ENCODE results near the gene CNOT4.
"Not testable (repeated sequence)": the region's sequence is repeated elsewhere in the genome, so short reads cannot be mapped to it uniquely, and the experiment has no call there.

Gene CNOT4

GRCh38 chr7:135364206-135364605 is 145.7 kb downstream of the CNOT4 start:
- DNase-seq (ENCODE audit: low spot score) = no peak

GRCh38 chr7:135362871-135363270 is 147.0 kb downstream of the CNOT4 start:
- DNase-seq (ENCODE audit: low spot score) = no peak

DNA sequence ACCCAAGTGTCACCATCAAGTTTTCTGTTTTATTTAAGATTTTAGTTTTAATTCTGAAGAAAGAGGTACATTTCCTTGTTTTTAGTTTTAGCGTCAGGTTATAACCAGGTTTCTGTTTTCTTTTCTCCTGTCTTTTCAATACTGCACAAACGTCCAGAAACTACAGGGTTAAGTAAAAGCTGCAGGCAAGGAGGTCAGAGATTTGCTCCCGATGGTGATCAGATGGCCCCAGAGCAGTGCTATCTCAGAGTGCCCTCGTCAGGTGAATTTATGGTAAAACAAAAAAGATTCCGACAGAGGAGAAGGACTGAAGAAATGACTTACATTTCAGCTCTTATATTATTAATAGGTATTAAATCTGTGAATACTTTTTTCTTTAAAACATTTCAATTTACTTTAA is 148.1 kb downstream of the CNOT4 start:
- no peak for DNase-seq (ENCODE audit: low spot score)

DNA sequence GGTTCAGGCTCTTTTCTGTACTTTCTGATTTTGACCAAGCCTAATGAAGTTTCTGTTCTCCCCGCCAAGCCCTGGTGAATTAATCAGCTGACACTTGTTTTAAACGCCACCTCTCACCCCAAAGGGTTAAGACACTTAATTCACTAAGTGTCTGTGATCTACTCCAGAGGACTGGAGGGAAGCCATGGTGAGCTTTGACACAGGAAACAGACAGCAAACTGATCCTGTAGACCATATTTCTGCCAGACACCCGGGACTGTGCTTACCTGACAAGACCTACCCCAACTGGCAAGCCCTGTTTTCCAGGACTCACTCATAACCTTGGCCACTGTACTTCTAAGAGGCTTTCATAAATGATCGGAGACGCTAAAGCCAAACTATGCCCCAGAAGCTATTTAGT is 150.3 kb downstream of the CNOT4 start:
- DNase-seq (ENCODE audit: low spot score) = no peak

DNA sequence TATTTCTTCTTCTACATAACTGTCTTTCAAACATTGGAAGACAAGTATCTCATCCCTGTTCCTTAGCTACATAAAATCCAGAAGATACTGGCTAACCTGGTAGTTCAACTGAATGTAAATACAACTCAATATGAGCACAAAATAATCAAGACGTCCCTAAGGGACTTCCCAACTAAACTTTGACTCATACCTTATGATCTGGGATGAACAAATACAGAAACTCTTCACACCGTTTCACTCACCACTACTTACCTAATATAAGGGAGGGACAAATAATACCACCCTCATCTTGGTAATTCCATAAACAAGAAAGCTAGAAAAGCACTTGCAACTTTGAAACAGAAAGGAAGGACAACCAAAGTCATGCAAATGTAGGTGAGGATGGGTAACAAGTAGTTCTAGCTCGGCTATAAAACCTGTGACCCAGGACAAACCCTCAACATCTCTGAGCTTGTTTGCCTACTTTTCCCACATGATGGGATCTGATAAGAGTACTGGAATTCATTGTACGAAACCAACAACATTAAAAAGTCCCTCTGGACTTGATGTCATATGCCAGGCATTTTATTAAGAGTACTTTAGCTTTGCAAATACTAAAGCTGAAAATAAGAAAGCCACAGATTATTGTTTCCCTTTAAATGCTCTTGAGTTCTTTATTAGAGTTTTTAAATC is 154.4 kb downstream of the CNOT4 start:
- DNase-seq (ENCODE audit: low spot score) = no peak

DNA sequence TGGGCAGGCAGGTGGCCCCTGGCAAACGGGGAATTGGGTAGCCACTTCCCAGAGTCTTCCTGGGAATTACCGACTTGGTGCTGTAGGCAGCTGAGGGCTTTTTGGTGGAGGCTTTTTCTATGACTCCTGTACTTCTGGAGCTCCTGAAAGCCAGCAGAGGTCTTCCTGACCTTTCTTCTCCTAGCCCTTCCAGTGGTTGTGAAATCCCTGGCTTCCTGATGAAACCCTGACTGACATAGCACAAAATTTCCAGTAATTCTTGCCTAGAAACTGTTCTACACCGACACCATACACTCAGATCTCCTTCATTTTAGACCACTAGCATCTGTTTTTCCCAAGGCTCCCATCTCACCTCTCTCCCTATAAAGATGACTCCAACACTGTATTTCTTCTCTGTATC is 156.1 kb downstream of the CNOT4 start:
- DNase-seq (ENCODE audit: low spot score) = no peak

GRCh38 chr7:135352285-135352684 is 157.6 kb downstream of the CNOT4 start:
- no peak for DNase-seq (ENCODE audit: low spot score)

DNA sequence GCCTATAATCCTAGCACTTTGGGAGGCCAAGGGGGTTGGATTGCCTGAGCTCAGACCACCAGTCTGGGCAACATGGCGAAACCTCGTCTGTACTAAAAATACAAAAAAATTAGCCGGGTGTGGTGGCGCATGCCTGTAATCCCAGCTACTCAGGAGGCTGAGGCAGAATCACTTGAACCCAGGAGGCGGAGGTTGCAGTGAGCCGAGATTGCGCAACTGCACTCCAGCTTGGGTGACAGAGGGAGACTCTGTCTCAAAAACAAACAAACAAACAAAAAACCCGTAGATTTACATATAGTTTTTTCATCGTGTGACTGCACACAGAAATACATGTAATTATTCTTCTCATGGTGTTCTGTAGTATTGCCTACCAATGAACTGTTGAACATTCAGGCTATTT is 158.8 kb downstream of the CNOT4 start:
- not testable (repeated sequence) for DNase-seq (ENCODE audit: low spot score)

DNA sequence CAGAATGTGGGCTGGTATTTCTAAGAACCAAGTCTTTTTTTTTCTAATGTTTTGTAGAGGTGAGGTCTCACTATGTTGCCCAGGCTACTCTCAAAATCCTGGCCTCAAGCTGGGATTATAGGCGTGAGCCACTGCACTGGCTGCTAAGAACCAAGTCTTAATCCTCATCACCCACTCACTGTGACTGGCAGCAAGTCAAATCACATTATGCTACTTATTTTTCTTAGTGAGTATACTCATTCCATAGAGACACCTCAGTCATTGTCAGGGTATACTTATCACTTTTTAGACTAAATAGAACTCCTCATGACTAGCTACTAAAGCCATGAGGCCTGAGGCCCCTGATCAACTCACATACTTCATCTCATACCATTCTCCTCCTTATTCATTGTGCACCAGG is 160.2 kb downstream of the CNOT4 start:
- DNase-seq (ENCODE audit: low spot score) = no peak

- no peak for DNase-seq (ENCODE audit: low spot score)
Measured at GRCh38 chr7:135348493-135348892, 161.4 kb downstream of the CNOT4 start.

- DNase-seq (ENCODE audit: low spot score) = no peak
Measured at GRCh38 chr7:135343361-135343760, 166.5 kb downstream of the CNOT4 start.

- DNase-seq (ENCODE audit: low spot score) = no peak
Measured at GRCh38 chr7:135342887-135343286, 167.0 kb downstream of the CNOT4 start.

DNA sequence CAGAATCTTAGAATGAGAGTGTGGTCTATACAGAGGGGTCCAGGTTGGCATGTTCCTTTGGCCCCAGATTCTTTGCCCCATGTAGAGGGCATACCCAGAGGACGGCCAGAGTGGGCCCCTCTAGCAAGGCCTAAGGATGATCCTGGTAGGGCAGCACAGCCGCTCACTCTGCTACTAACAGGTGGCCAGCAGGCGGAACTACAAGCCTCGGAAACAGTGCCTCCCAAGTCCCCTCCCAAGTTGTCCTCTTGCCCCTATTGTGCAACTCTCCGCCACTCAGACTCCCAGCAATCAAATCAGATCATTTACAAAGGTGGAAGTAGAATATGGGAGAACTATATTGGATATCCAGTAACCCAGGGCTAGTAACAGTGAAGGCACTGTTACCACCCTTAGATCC is 168.9 kb downstream of the CNOT4 start:
- DNase-seq (ENCODE audit: low spot score) = no peak

DNA sequence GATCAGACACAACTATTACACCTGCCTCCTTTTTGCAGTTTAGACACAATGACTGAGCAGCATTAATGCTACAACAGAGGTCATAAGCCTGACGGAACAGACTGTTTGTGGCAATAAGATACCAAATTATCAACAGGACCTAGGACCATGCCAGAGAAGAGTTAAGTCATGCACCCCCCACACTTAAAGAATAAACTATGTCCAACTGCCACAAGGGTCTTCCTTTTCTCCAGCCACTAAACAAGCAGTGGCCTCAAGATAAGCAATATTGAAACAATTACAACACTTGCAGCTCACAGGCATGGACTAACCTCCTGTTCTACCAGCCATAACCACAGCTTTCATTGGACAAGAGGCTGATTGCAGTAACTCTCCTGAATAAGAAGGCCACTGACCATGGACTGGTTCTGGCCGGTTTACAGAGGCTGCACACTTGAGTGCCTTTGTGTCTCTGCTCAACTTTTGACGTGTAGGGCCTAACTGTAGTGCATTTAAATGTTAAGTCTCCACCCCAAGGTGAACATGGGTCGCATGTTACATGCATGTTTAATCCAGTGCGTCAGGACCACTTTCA is 171.8 kb downstream of the CNOT4 start:
- DNase-seq (ENCODE audit: low spot score) = no peak

- no peak for DNase-seq (ENCODE audit: low spot score)
Measured at GRCh38 chr7:135337506-135337905, 172.4 kb downstream of the CNOT4 start.

GRCh38 chr7:135335628-135336139 is 174.2 kb downstream of the CNOT4 start:
- peak; percentile 15 for DNase-seq (ENCODE audit: low spot score)

GRCh38 chr7:135334830-135335543 is 174.9 kb downstream of the CNOT4 start:
- DNase-seq (ENCODE audit: low spot score) = no peak

GRCh38 chr7:135333946-135334345 is 176.0 kb downstream of the CNOT4 start:
- no peak for DNase-seq (ENCODE audit: low spot score)

GRCh38 chr7:135333200-135333599 is 176.7 kb downstream of the CNOT4 start:
- DNase-seq (ENCODE audit: low spot score) = no peak

GRCh38 chr7:135330088-135330487 is 179.8 kb downstream of the CNOT4 start:
- DNase-seq (ENCODE audit: low spot score) = no peak

DNA sequence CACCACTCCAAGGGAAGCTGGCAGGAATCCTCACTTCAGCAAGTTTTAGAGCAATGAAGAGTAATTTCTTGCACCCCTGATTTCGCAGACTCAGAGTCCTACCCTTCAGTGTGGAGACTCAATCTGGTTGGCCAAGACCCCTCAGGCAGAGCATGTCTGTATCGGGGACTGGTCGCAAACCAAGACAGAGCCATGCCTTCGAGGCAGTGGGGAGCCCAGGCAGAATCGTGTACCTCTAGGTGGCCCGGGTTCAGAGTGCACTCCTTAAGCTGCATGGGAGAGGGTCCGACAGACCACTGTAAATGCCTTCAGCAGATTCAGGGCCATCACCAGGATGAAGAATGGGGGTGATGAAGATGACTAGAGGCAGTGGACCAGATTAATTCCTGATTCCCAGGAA is 181.4 kb downstream of the CNOT4 start:
- no peak for DNase-seq (ENCODE audit: low spot score)

DNA sequence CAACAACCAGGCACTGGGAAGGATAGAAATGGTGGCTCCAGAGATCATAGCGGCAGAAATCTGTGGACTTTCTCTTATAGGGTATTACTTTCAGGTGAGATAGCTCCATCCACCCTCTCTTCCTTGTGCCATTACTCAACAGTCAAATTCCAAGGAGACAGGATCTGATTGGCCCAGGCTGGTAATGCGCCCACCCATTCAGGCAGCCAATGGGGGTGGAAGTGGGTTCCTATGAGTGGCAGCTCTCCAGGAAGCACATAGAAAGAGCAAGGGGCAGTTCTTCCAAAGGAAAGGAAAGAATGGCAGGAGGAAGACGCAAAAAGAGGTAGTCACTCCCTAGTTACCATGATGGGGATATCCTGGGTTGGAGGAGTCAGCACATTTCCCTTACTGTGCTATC is 181.8 kb downstream of the CNOT4 start:
- DNase-seq (ENCODE audit: low spot score) = no peak

DNA sequence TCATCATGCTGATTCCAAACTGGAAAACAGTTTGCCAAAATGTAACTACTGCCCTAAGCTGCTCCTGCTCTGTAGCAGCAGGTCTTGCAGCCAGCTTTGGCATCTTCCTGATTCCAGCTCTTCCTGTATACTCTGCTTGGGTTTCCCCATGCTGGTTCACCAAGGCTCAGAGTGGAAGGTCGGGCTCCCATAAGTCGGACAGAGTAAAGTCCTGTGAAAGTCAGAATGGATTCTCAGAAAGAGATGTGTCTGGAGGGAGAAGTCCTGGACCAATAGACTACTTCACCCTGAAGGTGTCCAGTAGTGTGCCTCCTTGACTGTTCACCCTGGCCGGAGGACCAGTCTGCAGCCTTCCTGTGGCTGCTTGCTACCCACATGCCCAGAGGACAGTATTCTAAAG is 182.4 kb downstream of the CNOT4 start:
- DNase-seq (ENCODE audit: low spot score) = no peak

All from CD4-positive, alpha-beta T cell treated with Interleukin-2 at 100 ng/mL for 4 hours (primary cell).